Measurements from ENCODE around the gene HIVEP3.
A peak's percentile ranks its signal among the peaks of the same experiment; 100 is the strongest.

HIVEP3 gene

DNA sequence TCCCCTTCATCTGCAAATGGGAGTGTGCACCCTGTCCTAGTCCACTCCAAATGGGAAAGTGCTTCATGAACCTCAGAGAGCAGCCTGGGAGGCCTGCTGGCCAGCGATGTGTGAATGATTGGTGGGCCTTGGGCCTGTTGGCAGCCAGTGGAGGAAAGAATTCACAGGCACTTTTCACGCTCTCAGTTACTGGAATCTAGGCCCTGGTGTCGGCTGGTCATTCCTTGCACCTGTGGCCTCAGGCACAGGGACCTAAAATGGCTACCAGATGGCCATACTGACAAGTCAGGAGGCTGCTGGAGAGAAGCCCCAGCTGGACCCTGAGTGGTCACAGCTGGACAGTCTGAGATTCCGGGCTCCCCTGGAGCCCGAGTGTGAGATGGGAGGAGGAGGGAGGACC, 415.8 kb downstream of the HIVEP3 start:
- Histone ChIP-seq H3K4me3 (ENCODE audit: low read depth in 1 of 5, low read length in 5 of 5) (no peak overlapping the region), H3K4me1 (ENCODE audit: control insufficient read depth in 5 of 5, insufficient read depth in 5 of 5, low read length in 5 of 5) (peaks cover 0 to 19% (median 10%) of the 10 kb centered on the region in 5 donors), H3K9me3 (ENCODE audit: control insufficient read depth in 5 of 5, low read length in 5 of 5) (no peaks in the 10 kb centered on the region), H3K9ac (ENCODE audit: low read length in 5 of 5) (no peak overlapping the region), H3K36me3 (ENCODE audit: control insufficient read depth in 5 of 5, insufficient read depth in 5 of 5, low read length in 5 of 5) (no peaks in the 10 kb centered on the region), H3K27me3 (ENCODE audit: control insufficient read depth in 5 of 5, insufficient read depth in 4 of 5, low read length in 5 of 5) (no peaks in the 10 kb centered on the region), H3K27ac (ENCODE audit: low read depth, low read length) (no peak overlapping the region)

DNA sequence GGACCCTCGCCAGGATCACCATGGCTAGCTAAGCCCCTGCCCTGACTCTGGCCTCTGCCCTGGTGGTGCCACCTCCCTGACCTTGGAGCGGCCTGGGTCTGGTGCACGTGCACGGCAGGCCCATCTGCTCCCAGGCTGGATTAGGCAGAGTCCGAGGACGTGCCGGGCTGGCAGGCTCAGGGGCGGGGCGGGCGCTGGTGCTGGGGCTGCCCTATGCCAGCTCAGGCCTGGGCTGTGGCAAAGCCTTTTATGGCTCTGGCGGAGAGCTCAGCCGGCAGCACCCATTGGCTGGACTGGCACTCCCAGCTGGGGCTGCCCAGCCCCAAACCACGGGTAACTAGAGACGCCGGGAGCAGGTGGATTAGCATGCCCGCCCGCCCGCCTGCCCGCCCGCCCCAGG, 417.1 kb downstream of the HIVEP3 start:
- Histone ChIP-seq H3K9ac (ENCODE audit: low read length in 5 of 5) (no peak overlapping the region), H3K4me3 (ENCODE audit: low read depth in 1 of 5, low read length in 5 of 5) (no peak overlapping the region), H3K36me3 (ENCODE audit: control insufficient read depth in 5 of 5, insufficient read depth in 5 of 5, low read length in 5 of 5) (no peaks in the 10 kb centered on the region), H3K27me3 (ENCODE audit: control insufficient read depth in 5 of 5, insufficient read depth in 4 of 5, low read length in 5 of 5) (no peaks in the 10 kb centered on the region), H3K27ac (ENCODE audit: low read depth, low read length) (no peak overlapping the region), H3K9me3 (ENCODE audit: control insufficient read depth in 5 of 5, low read length in 5 of 5) (no peaks in the 10 kb centered on the region), H3K4me1 (ENCODE audit: control insufficient read depth in 5 of 5, insufficient read depth in 5 of 5, low read length in 5 of 5) (peaks cover 2 to 17% (median 14%) of the 10 kb centered on the region in 5 donors)

DNA sequence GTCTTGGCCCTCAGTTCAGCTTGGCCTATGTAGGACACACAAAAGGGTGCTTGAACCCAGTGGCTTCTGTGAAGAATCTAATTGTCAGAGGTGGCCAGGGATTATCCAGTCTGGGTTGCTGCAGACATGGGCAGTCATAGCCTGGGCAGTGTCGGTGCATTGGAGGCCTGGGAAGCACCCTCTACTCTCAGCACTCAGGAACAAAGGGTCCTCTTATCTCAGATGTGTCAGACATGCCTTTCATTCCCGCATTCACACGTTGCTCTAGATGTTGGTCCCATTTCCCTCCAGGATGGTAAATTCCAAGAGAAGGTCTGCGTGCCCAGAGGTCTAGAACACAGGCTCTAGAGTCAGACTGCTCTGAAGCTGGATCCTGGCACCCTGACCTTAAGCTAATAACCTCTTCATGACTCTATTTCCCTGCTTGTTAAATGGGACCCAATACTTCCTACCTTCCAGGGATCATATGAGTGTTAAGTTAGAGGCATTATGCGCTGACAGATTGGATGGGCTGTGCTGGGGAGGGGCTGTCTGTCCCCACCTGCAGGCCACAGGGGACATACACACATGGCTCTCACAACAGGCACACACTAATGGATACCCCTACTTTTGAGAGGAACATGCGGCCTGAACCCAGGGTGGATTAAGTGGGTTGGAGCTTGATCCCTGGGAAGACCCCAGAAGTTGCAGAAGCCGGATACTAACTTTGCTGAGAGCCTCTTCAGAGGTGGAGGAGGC, 417.8 kb downstream of the HIVEP3 start:
- no peaks in the 10 kb centered on the region for H3K36me3 ChIP-seq (ENCODE audit: control insufficient read depth in 5 of 5, insufficient read depth in 5 of 5, low read length in 5 of 5)
- H3K27me3 ChIP-seq (ENCODE audit: control insufficient read depth in 5 of 5, insufficient read depth in 4 of 5, low read length in 5 of 5) = no peaks in the 10 kb centered on the region
- no peak overlapping the region for H3K9ac ChIP-seq (ENCODE audit: low read length in 5 of 5)
- H3K27ac ChIP-seq (ENCODE audit: low read depth, low read length) = no peak overlapping the region
- H3K4me1 ChIP-seq (ENCODE audit: control insufficient read depth in 5 of 5, insufficient read depth in 5 of 5, low read length in 5 of 5) = peaks cover 2 to 22% (median 20%) of the 10 kb centered on the region in 5 donors
- H3K4me3 ChIP-seq (ENCODE audit: low read depth in 1 of 5, low read length in 5 of 5) = no peak overlapping the region
- H3K9me3 ChIP-seq (ENCODE audit: control insufficient read depth in 5 of 5, low read length in 5 of 5) = no peaks in the 10 kb centered on the region

DNA sequence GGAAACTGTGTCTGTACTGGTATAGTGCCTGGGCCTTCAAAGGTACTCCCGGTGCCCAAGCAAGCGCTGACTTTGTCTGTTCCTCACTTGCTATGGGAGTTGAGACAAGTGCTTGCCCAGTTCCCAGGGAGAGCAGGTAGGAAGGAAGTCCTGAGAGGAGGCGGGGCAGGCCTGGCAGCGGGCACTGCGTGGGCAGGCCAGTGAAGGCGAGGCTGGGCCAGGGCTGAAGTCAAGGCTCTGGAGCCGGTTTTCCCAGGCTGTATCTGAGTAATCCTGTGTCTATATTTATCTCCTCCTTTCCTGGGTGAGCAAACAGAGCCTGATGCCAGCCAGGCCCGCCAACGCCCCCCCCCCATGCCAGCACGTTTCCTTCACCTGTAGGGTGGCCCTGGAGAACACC, 418.3 kb downstream of the HIVEP3 start:
- no peak overlapping the region for H3K9ac ChIP-seq (ENCODE audit: low read length in 5 of 5)
- no peaks in the 10 kb centered on the region for H3K36me3 ChIP-seq (ENCODE audit: control insufficient read depth in 5 of 5, insufficient read depth in 5 of 5, low read length in 5 of 5)
- no peak overlapping the region for H3K4me3 ChIP-seq (ENCODE audit: low read depth in 1 of 5, low read length in 5 of 5)
- H3K9me3 ChIP-seq (ENCODE audit: control insufficient read depth in 5 of 5, low read length in 5 of 5) = no peaks in the 10 kb centered on the region
- H3K27me3 ChIP-seq (ENCODE audit: control insufficient read depth in 5 of 5, insufficient read depth in 4 of 5, low read length in 5 of 5) = no peaks in the 10 kb centered on the region
- H3K4me1 ChIP-seq (ENCODE audit: control insufficient read depth in 5 of 5, insufficient read depth in 5 of 5, low read length in 5 of 5) = peaks cover 2 to 25% (median 24%) of the 10 kb centered on the region in 5 donors
- no peak overlapping the region for H3K27ac ChIP-seq (ENCODE audit: low read depth, low read length)

DNA sequence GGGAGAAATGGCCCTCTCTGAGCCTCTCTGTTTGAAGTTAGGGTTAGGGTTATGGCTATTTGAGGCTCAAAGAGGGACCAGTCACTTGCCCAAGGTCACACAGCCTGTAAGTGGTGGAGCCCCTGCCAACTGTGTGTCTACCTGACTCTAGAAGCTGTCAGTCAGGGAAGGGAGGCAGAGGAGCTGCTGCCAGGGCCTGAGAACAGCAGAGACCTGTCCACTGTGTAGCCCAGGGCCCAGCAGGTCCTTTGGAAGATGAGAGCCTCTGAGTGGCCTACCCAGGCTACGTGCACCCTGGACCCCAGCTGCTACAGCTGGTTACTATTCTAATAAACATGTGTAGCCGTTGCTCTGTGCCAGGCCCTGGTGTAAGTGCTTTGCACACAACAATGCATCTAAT, 419.1 kb downstream of the HIVEP3 start:
- no peaks in the 10 kb centered on the region for H3K27me3 ChIP-seq (ENCODE audit: control insufficient read depth in 5 of 5, insufficient read depth in 4 of 5, low read length in 5 of 5)
- H3K4me1 ChIP-seq (ENCODE audit: control insufficient read depth in 5 of 5, insufficient read depth in 5 of 5, low read length in 5 of 5) = peaks cover 2 to 25% (median 24%) of the 10 kb centered on the region in 5 donors
- H3K9ac ChIP-seq (ENCODE audit: low read length in 5 of 5) = no peak overlapping the region
- H3K27ac ChIP-seq (ENCODE audit: low read depth, low read length) = no peak overlapping the region
- no peaks in the 10 kb centered on the region for H3K9me3 ChIP-seq (ENCODE audit: control insufficient read depth in 5 of 5, low read length in 5 of 5)
- H3K36me3 ChIP-seq (ENCODE audit: control insufficient read depth in 5 of 5, insufficient read depth in 5 of 5, low read length in 5 of 5) = no peaks in the 10 kb centered on the region
- no peak overlapping the region for H3K4me3 ChIP-seq (ENCODE audit: low read depth in 1 of 5, low read length in 5 of 5)

DNA sequence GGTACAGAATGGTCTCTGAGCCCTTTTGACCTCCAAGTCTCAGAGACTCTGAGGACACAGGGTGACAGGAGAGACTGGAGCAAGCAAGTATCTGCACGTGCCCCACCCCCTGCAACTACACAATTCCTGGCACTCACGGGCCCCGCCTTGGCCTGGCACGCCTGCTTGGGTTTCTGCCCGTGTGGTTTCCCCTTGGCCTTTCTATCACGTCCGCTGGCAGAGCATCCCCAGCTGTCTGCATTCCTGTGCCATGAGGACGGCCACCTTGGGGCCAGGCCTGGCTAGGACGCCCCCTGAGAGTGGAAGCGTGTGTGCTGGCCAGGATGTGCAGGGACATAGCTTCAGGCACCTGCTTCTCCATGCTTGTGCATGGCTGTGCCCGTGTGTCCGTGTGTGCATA, 419.9 kb downstream of the HIVEP3 start:
- Histone ChIP-seq H3K27ac (ENCODE audit: low read depth, low read length) (no peak overlapping the region), H3K9ac (ENCODE audit: low read length in 5 of 5) (peak overlapping the region in 1 of 5 donors; percentile 13), H3K4me1 (ENCODE audit: control insufficient read depth in 5 of 5, insufficient read depth in 5 of 5, low read length in 5 of 5) (peaks cover 2 to 25% (median 24%) of the 10 kb centered on the region in 5 donors)

DNA sequence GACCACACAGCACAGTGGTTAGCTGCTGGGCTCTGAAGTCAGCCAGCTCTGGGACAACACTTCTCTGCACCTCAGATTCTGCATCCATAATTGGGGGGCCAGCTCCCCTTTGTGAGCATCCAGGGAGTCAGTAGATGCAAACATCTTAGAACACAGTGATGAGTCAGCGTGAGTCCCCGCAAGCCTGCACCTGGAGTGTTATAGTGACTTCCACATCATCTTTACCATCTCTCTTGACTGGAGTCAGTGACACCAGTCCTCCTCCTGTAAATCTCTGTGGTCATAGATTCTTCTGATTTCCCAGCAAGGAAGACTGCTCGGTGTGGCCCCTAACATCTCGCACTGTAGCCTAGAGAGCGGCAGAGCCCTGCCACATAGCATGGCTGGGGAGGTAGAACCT, 420.3 kb downstream of the HIVEP3 start:
- Histone ChIP-seq H3K4me1 (ENCODE audit: control insufficient read depth in 5 of 5, insufficient read depth in 5 of 5, low read length in 5 of 5) (peaks cover 2 to 25% (median 24%) of the 10 kb centered on the region in 5 donors), H3K9ac (ENCODE audit: low read length in 5 of 5) (no peak overlapping the region), H3K27me3 (ENCODE audit: control insufficient read depth in 5 of 5, insufficient read depth in 4 of 5, low read length in 5 of 5) (no peaks in the 10 kb centered on the region), H3K4me3 (ENCODE audit: low read depth in 1 of 5, low read length in 5 of 5) (no peak overlapping the region), H3K36me3 (ENCODE audit: control insufficient read depth in 5 of 5, insufficient read depth in 5 of 5, low read length in 5 of 5) (no peaks in the 10 kb centered on the region), H3K9me3 (ENCODE audit: control insufficient read depth in 5 of 5, low read length in 5 of 5) (no peaks in the 10 kb centered on the region), H3K27ac (ENCODE audit: low read depth, low read length) (no peak overlapping the region)

More for the DNA sequence above, 419.9 kb downstream of the HIVEP3 start:
- Histone ChIP-seq H3K4me3 (ENCODE audit: low read depth in 1 of 5, low read length in 5 of 5) (no peak overlapping the region), H3K27me3 (ENCODE audit: control insufficient read depth in 5 of 5, insufficient read depth in 4 of 5, low read length in 5 of 5) (no peaks in the 10 kb centered on the region), H3K36me3 (ENCODE audit: control insufficient read depth in 5 of 5, insufficient read depth in 5 of 5, low read length in 5 of 5) (no peaks in the 10 kb centered on the region), H3K9me3 (ENCODE audit: control insufficient read depth in 5 of 5, low read length in 5 of 5) (no peaks in the 10 kb centered on the region)

DNA sequence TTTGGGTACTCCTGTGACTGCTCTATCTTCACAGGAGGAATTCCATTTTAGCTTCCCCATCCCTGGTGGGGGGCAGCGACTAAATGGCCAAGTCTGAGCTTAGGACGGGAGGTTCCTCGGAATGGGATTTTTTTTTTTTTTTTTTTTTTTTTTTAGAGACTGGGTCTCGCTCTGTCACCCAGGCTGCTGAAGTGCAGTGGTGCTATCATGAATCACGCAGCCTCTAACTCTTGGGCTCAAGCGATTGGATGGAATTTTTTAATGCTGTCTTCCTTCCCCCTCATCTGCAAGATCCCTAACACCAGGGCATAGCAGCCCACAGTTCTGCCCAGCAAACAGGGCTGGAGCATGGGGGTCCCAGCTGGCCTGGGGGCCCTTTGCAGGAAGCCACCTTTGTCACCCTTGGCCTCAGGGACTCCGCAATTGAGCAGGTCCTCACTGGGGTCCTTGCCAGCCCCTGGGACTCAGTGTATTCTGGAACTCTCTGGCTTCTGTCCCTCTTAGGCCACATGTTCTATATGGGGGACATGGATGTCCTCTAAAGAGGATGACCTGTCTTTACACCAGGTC, 421.2 kb downstream of the HIVEP3 start:
- no peak overlapping the region for H3K27ac ChIP-seq (ENCODE audit: low read depth, low read length)
- H3K36me3 ChIP-seq (ENCODE audit: control insufficient read depth in 5 of 5, insufficient read depth in 5 of 5, low read length in 5 of 5) = no peaks in the 10 kb centered on the region
- no peak overlapping the region for H3K9ac ChIP-seq (ENCODE audit: low read length in 5 of 5)
- no peaks in the 10 kb centered on the region for H3K27me3 ChIP-seq (ENCODE audit: control insufficient read depth in 5 of 5, insufficient read depth in 4 of 5, low read length in 5 of 5)
- peaks cover 2 to 25% (median 24%) of the 10 kb centered on the region in 5 donors for H3K4me1 ChIP-seq (ENCODE audit: control insufficient read depth in 5 of 5, insufficient read depth in 5 of 5, low read length in 5 of 5)
- no peaks in the 10 kb centered on the region for H3K9me3 ChIP-seq (ENCODE audit: control insufficient read depth in 5 of 5, low read length in 5 of 5)
- H3K4me3 ChIP-seq (ENCODE audit: low read depth in 1 of 5, low read length in 5 of 5) = no peak overlapping the region

DNA sequence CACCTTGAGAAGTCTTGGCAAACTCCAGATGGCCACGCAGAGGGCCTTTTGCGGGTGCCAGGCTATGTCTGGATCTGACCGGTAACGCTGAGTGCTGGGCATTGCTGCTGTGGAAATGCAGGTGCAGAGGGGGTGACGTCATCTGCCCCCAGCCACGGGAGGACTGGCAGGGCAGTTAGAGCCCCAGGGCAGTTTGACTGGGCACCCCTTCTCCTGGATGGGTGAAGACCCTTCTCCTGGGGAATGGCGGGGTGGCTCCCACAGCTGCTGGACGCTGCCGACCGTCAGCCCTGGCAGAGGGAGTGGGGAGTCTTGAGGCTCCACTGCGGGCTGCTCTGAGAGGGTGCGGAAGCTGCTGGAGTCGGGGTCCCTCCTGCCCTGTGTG, 421.7 kb downstream of the HIVEP3 start:
- H3K27me3 ChIP-seq (ENCODE audit: control insufficient read depth in 5 of 5, insufficient read depth in 4 of 5, low read length in 5 of 5) = no peaks in the 10 kb centered on the region
- H3K36me3 ChIP-seq (ENCODE audit: control insufficient read depth in 5 of 5, insufficient read depth in 5 of 5, low read length in 5 of 5) = no peaks in the 10 kb centered on the region
- H3K4me3 ChIP-seq (ENCODE audit: low read depth in 1 of 5, low read length in 5 of 5) = peak overlapping the region in 2 of 5 donors; percentile 45 to 56
- peak overlapping the region in 2 of 5 donors; percentile 27 to 64 for H3K9ac ChIP-seq (ENCODE audit: low read length in 5 of 5)
- H3K4me1 ChIP-seq (ENCODE audit: control insufficient read depth in 5 of 5, insufficient read depth in 5 of 5, low read length in 5 of 5) = peaks cover 2 to 25% (median 24%) of the 10 kb centered on the region in 5 donors
- no peak overlapping the region for H3K27ac ChIP-seq (ENCODE audit: low read depth, low read length)
- no peaks in the 10 kb centered on the region for H3K9me3 ChIP-seq (ENCODE audit: control insufficient read depth in 5 of 5, low read length in 5 of 5)

Data from subcutaneous abdominal adipose tissue (tissue), 5 donors.